ENCODE data around the gene PTPRO. TPM values are rescaled to one million over a fixed set of nuclear protein-coding genes. Genes with fewer than 3 reads are reported as not detected.
A peak's percentile ranks its signal among the peaks of the same experiment; 100 is the strongest.

PTPRO gene
- total and polyA plus RNA-seq, 4 donors = 0.31 to 3.3 (median 1.1) TPM

- no peak for TF ChIP-seq EGR1 (IDR thresholded peaks at IDR 0.05; ENCODE audit: low read depth in 2 of 2)
- TF ChIP-seq CTCF (IDR thresholded peaks at IDR 0.05; ENCODE audit: low read depth, low read length, missing input control) = no peak
- no peak for TF ChIP-seq FOXA2 (IDR thresholded peaks at IDR 0.05)
- TF ChIP-seq ATF3 (IDR thresholded peaks at IDR 0.05) = no peak
Observed at GRCh38 chr12:15597125-15597830, 275.0 kb downstream of the PTPRO start (continued).

GRCh38 chr12:15599266-15600037 is 277.1 kb downstream of the PTPRO start:
- 70% methylated on average over 4 of the region's 4 CpGs for WGBS
- TF ChIP-seq HNF4G (IDR thresholded peaks at IDR 0.05) (no peak), NR2F2 (IDR thresholded peaks at IDR 0.05) (peak; percentile 76)
- Histone ChIP-seq H3K4me3 (ENCODE audit: low read depth in 1 of 3, low read length in 3 of 3) (no peak overlapping the region), H3K9me3 (ENCODE audit: control insufficient read depth in 4 of 4, low read length in 3 of 4) (no peaks in the 10 kb centered on the region), H3K27ac (ENCODE audit: low read depth in 1 of 2, low read length in 2 of 2) (no peak overlapping the region), H3K27me3 (ENCODE audit: control insufficient read depth in 4 of 4, insufficient read depth in 4 of 4, low read length in 3 of 4) (no peaks in the 10 kb centered on the region), H3K9ac (ENCODE audit: low read depth in 1 of 2, low read length in 2 of 2) (no peak overlapping the region), H3K36me3 (ENCODE audit: control insufficient read depth in 4 of 4, insufficient read depth in 3 of 4, low read depth in 1 of 4, low read length in 3 of 4) (no peaks in the 10 kb centered on the region), H3K4me1 (ENCODE audit: control insufficient read depth in 4 of 4, insufficient read depth in 4 of 4, low read length in 3 of 4) (no peaks in the 10 kb centered on the region)
- no peak for DNase-seq (ENCODE audit: low spot score)

- Histone ChIP-seq H3K9ac (ENCODE audit: low read depth in 1 of 2, low read length in 2 of 2) (no peak overlapping the region), H3K27me3 (ENCODE audit: control insufficient read depth in 4 of 4, insufficient read depth in 4 of 4, low read length in 3 of 4) (no peaks in the 10 kb centered on the region), H3K4me1 (ENCODE audit: control insufficient read depth in 4 of 4, insufficient read depth in 4 of 4, low read length in 3 of 4) (no peaks in the 10 kb centered on the region), H3K9me3 (ENCODE audit: control insufficient read depth in 4 of 4, low read length in 3 of 4) (no peaks in the 10 kb centered on the region), H3K27ac (ENCODE audit: low read depth in 1 of 2, low read length in 2 of 2) (no peak overlapping the region), H3K4me3 (ENCODE audit: low read depth in 1 of 3, low read length in 3 of 3) (no peak overlapping the region), H3K36me3 (ENCODE audit: control insufficient read depth in 4 of 4, insufficient read depth in 3 of 4, low read depth in 1 of 4, low read length in 3 of 4) (no peaks in the 10 kb centered on the region)
- 87% methylated on average over 7 of the region's 7 CpGs for WGBS
- no peak for DNase-seq (ENCODE audit: low spot score)
- TF ChIP-seq RAD21 (IDR thresholded peaks at IDR 0.05) (no peak), GABPA (IDR thresholded peaks at IDR 0.05 in 1 of 2, conservative IDR thresholded peaks at IDR 0.05 in 1 of 2) (no peak), HNF4A (conservative IDR thresholded peaks at IDR 0.05) (no peak)
Observed at GRCh38 chr12:15600223-15600935, 278.1 kb downstream of the PTPRO start.

- H3K27ac ChIP-seq (ENCODE audit: low read depth in 1 of 2, low read length in 2 of 2) = no peak overlapping the region
- 93% methylated on average over 1 of the region's 1 CpG for WGBS
- no peak overlapping the region for H3K4me3 ChIP-seq (ENCODE audit: low read depth in 1 of 3, low read length in 3 of 3)
- no peaks in the 10 kb centered on the region for H3K36me3 ChIP-seq (ENCODE audit: control insufficient read depth in 4 of 4, insufficient read depth in 3 of 4, low read depth in 1 of 4, low read length in 3 of 4)
- no peaks in the 10 kb centered on the region for H3K4me1 ChIP-seq (ENCODE audit: control insufficient read depth in 4 of 4, insufficient read depth in 4 of 4, low read length in 3 of 4)
- DNase-seq (ENCODE audit: low spot score) = no peak
- H3K9ac ChIP-seq (ENCODE audit: low read depth in 1 of 2, low read length in 2 of 2) = no peak overlapping the region
- H3K9me3 ChIP-seq (ENCODE audit: control insufficient read depth in 4 of 4, low read length in 3 of 4) = no peaks in the 10 kb centered on the region
- TF ChIP-seq NR2F2 (IDR thresholded peaks at IDR 0.05) = no peak
- TF ChIP-seq CTCF (IDR thresholded peaks at IDR 0.05; ENCODE audit: low read depth, low read length, missing input control) = no peak
- TF ChIP-seq EGR1 (IDR thresholded peaks at IDR 0.05; ENCODE audit: low read depth in 2 of 2) = no peak
- TF ChIP-seq MAX (IDR thresholded peaks at IDR 0.05) = no peak
- TF ChIP-seq TAF1 (conservative IDR thresholded peaks at IDR 0.05) = no peak
- TF ChIP-seq YY1 (IDR thresholded peaks at IDR 0.05) = no peak
- no peak for TF ChIP-seq ZBTB33 (IDR thresholded peaks at IDR 0.05)
- TF ChIP-seq RAD21 (IDR thresholded peaks at IDR 0.05) = no peak
- H3K27me3 ChIP-seq (ENCODE audit: control insufficient read depth in 4 of 4, insufficient read depth in 4 of 4, low read length in 3 of 4) = no peaks in the 10 kb centered on the region
Observed at GRCh38 chr12:15601210-15601800, 279.0 kb downstream of the PTPRO start.

All from liver (tissue), 9 donors.